Mucosa of stomach (tissue), 1 donor: ENCODE measurements around the gene LCP2.

Experiments used
- H3K27me3 ChIP-seq: one replicate; pipeline ENCODE4 v1.7.0; 2013; ENCODE audit warnings: mild to moderate bottlenecking, low read length; ENCODE audit not compliant: control insufficient read depth, insufficient read depth
- H3K36me3 ChIP-seq: one replicate; pipeline ENCODE4 v1.7.0; 2013; ENCODE audit warnings: low read length; ENCODE audit not compliant: control insufficient read depth, insufficient read depth
- H3K4me1 ChIP-seq: one replicate; pipeline ENCODE4 v1.7.0; 2013; ENCODE audit warnings: mild to moderate bottlenecking, low read length; ENCODE audit not compliant: control insufficient read depth, insufficient read depth
- H3K4me3 ChIP-seq: one replicate; pipeline ENCODE4 v1.7.0; 2013; ENCODE audit warnings: low read length
- H3K9ac ChIP-seq: one replicate; pipeline ENCODE4 v1.7.0; 2013; ENCODE audit warnings: mild to moderate bottlenecking, low read length, moderate library complexity
- H3K9me3 ChIP-seq: one replicate; pipeline ENCODE4 v1.7.0; 2013; ENCODE audit warnings: mild to moderate bottlenecking, low read length, moderate library complexity; ENCODE audit not compliant: control insufficient read depth
- donor health status: Pancreatic carcinoma.

Gene LCP2

GRCh38 chr5:170211575-170212334 lies 85.8 kb downstream of the LCP2 start:
- H3K4me3 ChIP-seq = no peak overlapping the region

GRCh38 chr5:170206958-170207357 lies 90.6 kb downstream of the LCP2 start:
- Histone ChIP-seq H3K36me3 (no peaks in the 10 kb centered on the region), H3K27me3 (no peaks in the 10 kb centered on the region), H3K4me1 (peaks cover 5% of the 10 kb centered on the region), H3K9me3 (no peaks in the 10 kb centered on the region), H3K9ac (no peak overlapping the region), H3K4me3 (no peak overlapping the region)

More at GRCh38 chr5:170211575-170212334, 85.8 kb downstream of the LCP2 start:
- no peaks in the 10 kb centered on the region for H3K36me3 ChIP-seq
- H3K9ac ChIP-seq = no peak overlapping the region
- H3K4me1 ChIP-seq = no peaks in the 10 kb centered on the region
- H3K9me3 ChIP-seq = no peaks in the 10 kb centered on the region
- H3K27me3 ChIP-seq = no peaks in the 10 kb centered on the region

GRCh38 chr5:170206216-170206615 lies 91.4 kb downstream of the LCP2 start:
- H3K9ac ChIP-seq = no peak overlapping the region
- H3K4me3 ChIP-seq = no peak overlapping the region
- no peaks in the 10 kb centered on the region for H3K27me3 ChIP-seq
- no peaks in the 10 kb centered on the region for H3K9me3 ChIP-seq
- H3K36me3 ChIP-seq = no peaks in the 10 kb centered on the region
- peaks cover 5% of the 10 kb centered on the region for H3K4me1 ChIP-seq

GRCh38 chr5:170204202-170204601 lies 93.4 kb downstream of the LCP2 start:
- Histone ChIP-seq H3K4me3 (no peak overlapping the region), H3K4me1 (peaks cover 5% of the 10 kb centered on the region), H3K9me3 (no peaks in the 10 kb centered on the region), H3K36me3 (no peaks in the 10 kb centered on the region), H3K9ac (no peak overlapping the region), H3K27me3 (no peaks in the 10 kb centered on the region)

GRCh38 chr5:170202117-170202516 lies 95.5 kb downstream of the LCP2 start:
- Histone ChIP-seq H3K9ac (no peak overlapping the region), H3K4me1 (peaks cover 5% of the 10 kb centered on the region), H3K9me3 (no peaks in the 10 kb centered on the region), H3K27me3 (no peaks in the 10 kb centered on the region), H3K36me3 (no peaks in the 10 kb centered on the region), H3K4me3 (no peak overlapping the region)

GRCh38 chr5:170201311-170201710 lies 96.3 kb downstream of the LCP2 start:
- H3K9ac ChIP-seq = no peak overlapping the region
- no peaks in the 10 kb centered on the region for H3K27me3 ChIP-seq
- H3K9me3 ChIP-seq = no peaks in the 10 kb centered on the region
- no peak overlapping the region for H3K4me3 ChIP-seq
- H3K36me3 ChIP-seq = no peaks in the 10 kb centered on the region
- peaks cover 5% of the 10 kb centered on the region for H3K4me1 ChIP-seq

GRCh38 chr5:170200876-170201275 lies 96.7 kb downstream of the LCP2 start:
- no peak overlapping the region for H3K4me3 ChIP-seq
- no peak overlapping the region for H3K9ac ChIP-seq
- no peaks in the 10 kb centered on the region for H3K9me3 ChIP-seq
- H3K4me1 ChIP-seq = peaks cover 5% of the 10 kb centered on the region
- no peaks in the 10 kb centered on the region for H3K27me3 ChIP-seq
- no peaks in the 10 kb centered on the region for H3K36me3 ChIP-seq
